ENCODE data around the gene SKOR1. TPM values are rescaled to one million over a fixed set of nuclear protein-coding genes. Genes with fewer than 3 reads are reported as not detected.

Gene SKOR1
- polyA plus RNA-seq = 26.2 and 35.5 TPM in 2 replicates

GRCh38 chr15:67824976-67825880 is at the start of gene SKOR1:
TSS of gene SKOR1 (plus strand) at chr15:67825509. CDS start at chr15:67825603, 94 bp downstream.

GRCh38 chr15:67839929-67840748 is 14.8 kb downstream of the SKOR1 start, which contains the start of gene RNU6-1:
TSS of gene RNU6-1 (minus strand) at chr15:67840045.

Other genes with a start within 250 kb of the SKOR1 start
- not detected in 2 replicates for gene RNU6-1, start 14.5 kb downstream of the SKOR1 start, polyA plus RNA-seq
- gene PIAS1, start 228.8 kb downstream of the SKOR1 start, polyA plus RNA-seq = 28.1 and 35.7 TPM in 2 replicates